Choroid plexus epithelial cell (primary cell): ENCODE data around the gene STK17B.

Experiments used
- DNase-seq: peaks from one replicate; pipeline ENCODE4 v3.0.0-alpha.2; 2010; ENCODE audit warnings: low read depth
- H3K4me3 ChIP-seq: 2 replicates; pipeline ENCODE4 v1.5.1; 2011; ENCODE audit warnings: low read depth, mild to moderate bottlenecking, control low read depth, low read length, moderate library complexity
- CTCF ChIP-seq: conservative IDR thresholded peaks from 2 replicates; pipeline ENCODE4 v1.5.1; 2011; ENCODE audit warnings: low read depth, mild to moderate bottlenecking, control low read depth, inconsistent platforms, low read length, moderate library complexity

The STK17B gene

GRCh38 chr2:196213252-196213980 lies 42.0 kb upstream of the STK17B start:
- TF ChIP-seq CTCF: no peak
- DNase-seq: no peak
- H3K4me3 ChIP-seq: no peak overlapping the region

- no peak for DNase-seq
- no peak for TF ChIP-seq CTCF
- no peak overlapping the region for H3K4me3 ChIP-seq
Measured at GRCh38 chr2:196208915-196209314, 37.5 kb upstream of the STK17B start.

GRCh38 chr2:196206804-196207203 lies 35.4 kb upstream of the STK17B start:
- no peak overlapping the region for H3K4me3 ChIP-seq
- peak; percentile 26 for DNase-seq
- TF ChIP-seq CTCF: no peak

GRCh38 chr2:196205881-196206435 lies 34.6 kb upstream of the STK17B start:
- no peak for TF ChIP-seq CTCF
- H3K4me3 ChIP-seq: no peak overlapping the region
- DNase-seq: peak; percentile 23

- TF ChIP-seq CTCF: no peak
- no peak for DNase-seq
- H3K4me3 ChIP-seq: no peak overlapping the region
Measured at GRCh38 chr2:196205011-196205766, 33.8 kb upstream of the STK17B start.

GRCh38 chr2:196201229-196202009 lies 30.0 kb upstream of the STK17B start:
- peak; percentile 26 for DNase-seq
- no peak overlapping the region for H3K4me3 ChIP-seq
- TF ChIP-seq CTCF: no peak
